H1 (cell line): ENCODE measurements around the gene PNMA6E. TPM values are rescaled to one million over a fixed set of nuclear protein-coding genes. Genes with fewer than 3 reads are reported as not detected.

Experiments
- ATF3 ChIP-seq: IDR thresholded peaks from 2 replicates; pipeline ENCODE4 v1.6.1; 2011; ENCODE audit warnings: low read depth, mild to moderate bottlenecking, low read length; ENCODE audit not compliant: insufficient read depth
- BCL11A ChIP-seq, 2 experiments: IDR thresholded peaks; one replicate each; pipeline ENCODE4 v1.6.1; 2011; ENCODE audit warnings: low read depth in 2 of 2, low read length in 2 of 2, mild to moderate bottlenecking in 2 of 2
- HDAC6 ChIP-seq: IDR thresholded peaks from one replicate; pipeline ENCODE4 v1.7.1; 2012; ENCODE audit warnings: low read depth, mild to moderate bottlenecking, inconsistent platforms, low read length, moderate library complexity
- POLR2AphosphoS5 ChIP-seq: IDR thresholded peaks from 2 replicates; pipeline ENCODE4 v1.6.1; 2011; ENCODE audit warnings: low read depth, low read length
- SIX5 ChIP-seq: IDR thresholded peaks from 2 replicates; pipeline ENCODE4 v1.6.1; 2011; ENCODE audit warnings: mild to moderate bottlenecking, low read depth, low read length
- YY1 ChIP-seq: IDR thresholded peaks from 2 replicates; pipeline ENCODE4 v1.6.1; 2011; ENCODE audit warnings: low read depth, mild to moderate bottlenecking, low read length
- polyA plus RNA-seq, 7 experiments: library from polyadenylated mRNA; depleted of rRNA in 3 of 7; stranded (reverse) in 5 of 7; unstranded in 2 of 7; fragments of >200 nt in 5 of 7; fragments of 200-250 nt in 2 of 7; gene quantifications; 1 replicate in 5 of 7; 2 replicates in 1 of 7; 4 replicates in 1 of 7; pipeline versions ENCODE4 v1.2.1 to v1.2.3, GENCODE V29; 2011 to 2013; ENCODE audit warnings: missing spikeins in 2 of 7, mixed read lengths in 2 of 7
- total RNA-seq: library from RNA; stranded (reverse); fragmentation: NEBNext Ultra II Directional; extraction: Animal tissue kit (Norgen Biotek cat#: 25700); gene quantifications from 2 replicates; pipeline ENCODE4 v1.2.1, GENCODE V29; 2021
- TF ChIP-seq, protein P1 (sequence below), 3 experiments: IDR thresholded peaks; 1 replicate in 2 of 3; 2 replicates in 1 of 3; pipeline versions ENCODE4 v1.5.1 to v1.6.1; 2011; ENCODE audit warnings: low read length in 3 of 3, mild to moderate bottlenecking in 3 of 3, inconsistent platforms in 2 of 3, low read depth in 1 of 3, moderate library complexity in 1 of 3; ENCODE audit not compliant: insufficient read depth in 1 of 3; ENCODE audit errors: control extremely low read depth in 1 of 3

Gene PNMA6E
- total and polyA plus RNA-seq, 2 of the 8 experiments (the other 6 are each of a cell fraction or from before 2014, with no cell fraction given), result not detected

DNA sequence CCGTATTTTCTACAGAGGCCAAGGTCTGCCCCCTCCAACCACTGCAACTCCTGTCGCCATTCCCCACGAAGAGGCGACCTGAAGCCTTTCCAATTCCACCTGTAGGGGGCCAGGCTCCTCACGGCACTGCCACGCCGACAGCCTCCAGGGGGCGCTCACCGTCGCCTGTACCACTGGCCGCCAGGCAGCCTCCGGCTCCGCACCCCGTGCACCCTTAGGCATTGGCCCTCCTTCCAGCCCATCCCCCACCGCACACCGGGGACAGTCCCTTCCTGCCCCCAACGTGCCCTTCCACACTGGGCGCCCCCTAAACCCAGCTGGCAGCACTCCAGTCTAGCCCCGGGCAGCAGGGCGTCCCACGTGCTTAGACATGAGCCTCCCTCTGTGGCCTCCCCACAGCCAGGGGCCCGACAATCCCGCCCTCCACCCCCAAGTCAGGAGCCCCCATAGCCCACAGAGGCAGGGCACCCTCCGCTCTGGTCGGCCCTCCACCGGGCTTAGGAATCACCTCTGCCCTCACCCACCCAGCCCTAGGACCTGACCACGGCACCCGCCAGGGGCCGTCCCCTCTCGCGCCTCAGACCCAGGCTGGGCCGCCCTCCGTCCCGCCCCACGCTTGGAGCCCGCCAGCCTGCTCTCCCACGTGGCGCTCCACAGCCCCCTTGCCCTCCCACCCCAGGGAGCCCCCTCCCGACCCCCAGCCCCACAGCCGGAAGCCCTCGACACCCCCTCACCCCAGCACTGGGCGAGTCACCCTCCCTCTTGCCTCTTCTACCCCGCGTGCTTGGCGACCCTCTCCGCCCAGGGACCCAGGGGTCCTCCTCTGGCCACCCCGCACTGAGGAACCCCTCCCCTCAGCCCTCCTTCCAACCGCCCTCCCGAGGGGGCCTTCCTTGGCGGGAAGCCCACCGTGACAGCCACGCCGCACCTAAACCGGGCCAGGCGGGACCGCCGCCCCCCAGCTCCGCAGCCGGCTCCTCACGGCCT is 711 bp downstream of the PNMA6E start (continued):
- TF ChIP-seq YY1, result peak; percentile 56; the same call in 1 of the 2 replicates
- TF ChIP-seq BCL11A (IDR thresholded peaks at IDR 0.05; ENCODE audit: low read depth in 2 of 2, low read length in 2 of 2), result no peak
- TF ChIP-seq ATF3, result peak; percentile 51; the same call in 1 of the 2 replicates
- TF ChIP-seq HDAC6, result no peak
- no peak for TF ChIP-seq SIX5
- TF ChIP-seq POLR2AphosphoS5, result no peak
- TF ChIP-seq, protein P1, sequence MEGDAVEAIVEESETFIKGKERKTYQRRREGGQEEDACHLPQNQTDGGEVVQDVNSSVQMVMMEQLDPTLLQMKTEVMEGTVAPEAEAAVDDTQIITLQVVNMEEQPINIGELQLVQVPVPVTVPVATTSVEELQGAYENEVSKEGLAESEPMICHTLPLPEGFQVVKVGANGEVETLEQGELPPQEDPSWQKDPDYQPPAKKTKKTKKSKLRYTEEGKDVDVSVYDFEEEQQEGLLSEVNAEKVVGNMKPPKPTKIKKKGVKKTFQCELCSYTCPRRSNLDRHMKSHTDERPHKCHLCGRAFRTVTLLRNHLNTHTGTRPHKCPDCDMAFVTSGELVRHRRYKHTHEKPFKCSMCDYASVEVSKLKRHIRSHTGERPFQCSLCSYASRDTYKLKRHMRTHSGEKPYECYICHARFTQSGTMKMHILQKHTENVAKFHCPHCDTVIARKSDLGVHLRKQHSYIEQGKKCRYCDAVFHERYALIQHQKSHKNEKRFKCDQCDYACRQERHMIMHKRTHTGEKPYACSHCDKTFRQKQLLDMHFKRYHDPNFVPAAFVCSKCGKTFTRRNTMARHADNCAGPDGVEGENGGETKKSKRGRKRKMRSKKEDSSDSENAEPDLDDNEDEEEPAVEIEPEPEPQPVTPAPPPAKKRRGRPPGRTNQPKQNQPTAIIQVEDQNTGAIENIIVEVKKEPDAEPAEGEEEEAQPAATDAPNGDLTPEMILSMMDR (IDR thresholded peaks at IDR 0.05; ENCODE audit: control extremely low read depth in 1 of 3, insufficient read depth in 1 of 3, low read depth in 1 of 3, low read length in 3 of 3), result peak in 2 of 3 experiments; percentile 97 to 100; a peak in 3 of 4 replicates
